ENCODE data around the gene CDYL.

GRCh38 chr6:4822476-4822875 lies 46.3 kb downstream of the CDYL start:
- TF ChIP-seq, protein P1, sequence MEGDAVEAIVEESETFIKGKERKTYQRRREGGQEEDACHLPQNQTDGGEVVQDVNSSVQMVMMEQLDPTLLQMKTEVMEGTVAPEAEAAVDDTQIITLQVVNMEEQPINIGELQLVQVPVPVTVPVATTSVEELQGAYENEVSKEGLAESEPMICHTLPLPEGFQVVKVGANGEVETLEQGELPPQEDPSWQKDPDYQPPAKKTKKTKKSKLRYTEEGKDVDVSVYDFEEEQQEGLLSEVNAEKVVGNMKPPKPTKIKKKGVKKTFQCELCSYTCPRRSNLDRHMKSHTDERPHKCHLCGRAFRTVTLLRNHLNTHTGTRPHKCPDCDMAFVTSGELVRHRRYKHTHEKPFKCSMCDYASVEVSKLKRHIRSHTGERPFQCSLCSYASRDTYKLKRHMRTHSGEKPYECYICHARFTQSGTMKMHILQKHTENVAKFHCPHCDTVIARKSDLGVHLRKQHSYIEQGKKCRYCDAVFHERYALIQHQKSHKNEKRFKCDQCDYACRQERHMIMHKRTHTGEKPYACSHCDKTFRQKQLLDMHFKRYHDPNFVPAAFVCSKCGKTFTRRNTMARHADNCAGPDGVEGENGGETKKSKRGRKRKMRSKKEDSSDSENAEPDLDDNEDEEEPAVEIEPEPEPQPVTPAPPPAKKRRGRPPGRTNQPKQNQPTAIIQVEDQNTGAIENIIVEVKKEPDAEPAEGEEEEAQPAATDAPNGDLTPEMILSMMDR (IDR thresholded peaks at IDR 0.05) = no peak
- TF ChIP-seq POLR2A (IDR thresholded peaks at IDR 0.05) = no peak

Measured in lower leg skin (tissue), 3 donors.